Stimulated activated CD8-positive, alpha-beta memory T cell treated with anti-CD3 and anti-CD28 coated beads, Interleukin-12 subunit alpha, Interleukin-12 subunit beta, amount 100 ng/mL, for 24 hours (primary cell): ENCODE results near the gene ZNF169.
"Not testable (repeated sequence)": the region's sequence is repeated elsewhere in the genome, so short reads cannot be mapped to it uniquely, and the experiment has no call there.

Experiments used
- DNase-seq: peaks from one replicate; pipeline ENCODE4 v3.0.0-alpha.2; 2020; ENCODE audit errors: extremely low read depth

ZNF169 gene

DNA sequence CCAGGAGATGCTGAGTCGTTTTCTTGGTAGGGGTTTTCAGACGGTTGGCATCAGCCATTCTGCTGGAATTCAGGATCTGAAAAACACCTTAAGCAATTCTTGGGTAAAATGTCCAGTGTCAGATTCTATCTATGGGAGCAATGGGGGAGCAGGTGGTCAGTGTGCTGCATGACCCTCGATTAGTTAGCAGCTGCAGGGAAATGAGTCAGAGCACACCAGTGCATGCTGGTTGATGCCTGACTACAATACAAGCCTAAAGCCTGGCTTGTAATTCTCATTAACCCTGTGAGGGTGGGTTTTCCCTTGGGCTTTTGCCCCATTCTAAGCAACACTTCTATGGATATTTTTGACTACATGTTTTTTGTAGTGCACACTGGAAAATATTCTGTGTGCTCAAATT lies 89.7 kb downstream of the ZNF169 start:
- not testable (repeated sequence) for DNase-seq
